MCF 10A (cell line): ENCODE data around the gene GAS7. TPM values are rescaled to one million over a fixed set of nuclear protein-coding genes. Genes with fewer than 3 reads are reported as not detected.

Source experiments
- BruUV-seq: library from RNA; stranded (reverse); fragments of 400-500 nt; replicated peaks from 2 replicates; lab custom pipeline; 2021; lab: Mats Ljungman, UMichigan
- CTCF ChIA-PET: fragments of 300-600 bp; sonication (Branson Sonifier 250); formaldehyde crosslinking; extraction: SDS; loops from one replicate; lab custom pipeline; 2021; ENCODE audit warnings: antibody characterized with exemption, inconsistent platforms; lab: Yijun Ruan, JAX
- POLR2A ChIA-PET: fragments of 300-600, 350-650 bp; sonication (Branson Sonifier 250); formaldehyde crosslinking; extraction: SDS; loops from one replicate; lab custom pipeline; 2020; ENCODE audit warnings: antibody characterized with exemption, inconsistent platforms; lab: Yijun Ruan, JAX
- DNase-seq: peaks from one replicate; pipeline ENCODE4 v3.0.0-alpha.2; 2018; ENCODE audit not compliant: unreplicated experiment
- H3K27ac Mint-ChIP-seq: one replicate; pipeline ENCODE4 v1.8.0; 2022; ENCODE audit warnings: mild to moderate bottlenecking, low read depth, mixed read lengths; ENCODE audit not compliant: unreplicated experiment
- H3K27me3 Mint-ChIP-seq: one replicate; pipeline ENCODE4 v1.8.0; 2022; ENCODE audit warnings: mixed read lengths; ENCODE audit not compliant: insufficient read depth, unreplicated experiment
- H3K36me3 Mint-ChIP-seq: one replicate; pipeline ENCODE4 v1.8.0; 2022; ENCODE audit warnings: mild to moderate bottlenecking, moderate library complexity, mixed read lengths; ENCODE audit not compliant: insufficient read depth, unreplicated experiment
- H3K4me1 Mint-ChIP-seq: one replicate; pipeline ENCODE4 v1.8.0; 2022; ENCODE audit warnings: mixed read lengths; ENCODE audit not compliant: insufficient read depth, unreplicated experiment
- H3K4me3 Mint-ChIP-seq: one replicate; pipeline ENCODE4 v1.8.0; 2022; ENCODE audit warnings: mild to moderate bottlenecking, moderate library complexity, mixed read lengths; ENCODE audit not compliant: unreplicated experiment
- H3K9me3 Mint-ChIP-seq: one replicate; pipeline ENCODE4 v1.8.0; 2022; ENCODE audit warnings: mixed read lengths; ENCODE audit not compliant: unreplicated experiment
- CTCF ChIP-seq: fragments of 200-600 bp; IDR thresholded peaks from one replicate; pipeline ENCODE4 v1.8.0; 2022; ENCODE audit warnings: antibody characterized with exemption, mild to moderate bottlenecking; ENCODE audit not compliant: unreplicated experiment
- intact Hi-C: fragments of 100-400 bp; cut with micrococcal nuclease; formaldehyde crosslinking; loops from 2 replicates; pipeline ENCODE4 v1.14.1; 2022
- total RNA-seq: library from RNA; stranded (reverse); gene quantifications from 2 replicates; pipeline ENCODE4 v1.2.3, GENCODE V29; 2022

The GAS7 gene
- total RNA-seq, 1 experiment from 2014 or later: not detected

DNA sequence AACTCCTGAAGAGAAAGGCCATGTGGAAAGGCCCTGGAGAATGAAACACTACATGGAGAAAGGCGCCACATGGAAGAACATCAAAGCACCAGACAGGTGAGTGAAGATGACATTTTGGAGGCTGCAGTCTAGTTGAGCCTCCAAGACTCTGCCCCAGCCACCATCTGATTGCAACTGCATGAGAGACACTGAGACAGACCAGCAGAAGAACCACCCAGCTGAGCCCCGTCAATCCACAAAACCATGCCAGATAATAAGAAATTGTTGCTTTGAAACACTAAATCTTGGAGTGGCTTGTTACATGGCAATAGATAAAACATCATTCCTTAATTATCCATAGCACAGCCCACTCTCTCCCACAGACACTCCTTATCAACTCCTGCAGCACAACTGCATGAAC, 4.8 kb downstream of the GAS7 start:
- Mint-ChIP-seq H3K4me1 (no peaks in the 10 kb centered on the region), H3K27ac (no peak overlapping the region), H3K36me3 (no peaks in the 10 kb centered on the region), H3K27me3 (no peaks in the 10 kb centered on the region), H3K9me3 (peaks cover 9% of the 10 kb centered on the region), H3K4me3 (no peak overlapping the region)
- BruUV-seq: no TSS peak
- intact Hi-C loops: no loop called here
- CTCF ChIA-PET: interaction anchor here (0.6 kb wide), 1 partner anchor 49 kb away, joined by 3 read pairs; no protein-coding TSS in a partner anchor
- no peak for DNase-seq
- POLR2A ChIA-PET: no interaction called here
- no peak for TF ChIP-seq CTCF

DNA sequence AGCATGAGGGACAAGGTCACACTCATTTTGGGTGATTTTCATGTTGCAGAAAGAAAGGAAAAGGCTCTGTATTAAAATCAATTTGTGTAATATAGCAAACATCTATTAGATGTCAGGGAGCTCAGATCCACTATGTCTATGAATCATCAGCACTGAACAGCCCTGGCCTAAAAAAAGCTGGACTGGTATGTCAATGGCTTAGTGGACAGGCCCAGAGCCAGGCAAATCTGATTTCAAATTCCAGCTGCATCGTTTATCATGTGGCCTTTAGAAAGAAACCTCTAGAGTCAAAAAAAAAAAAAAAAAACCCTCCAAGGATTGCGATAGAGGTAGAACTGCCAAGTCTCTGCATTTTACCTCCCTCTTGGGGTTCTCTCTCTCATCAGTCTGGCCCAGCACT, 5.4 kb downstream of the GAS7 start:
- Mint-ChIP-seq H3K4me1 (no peaks in the 10 kb centered on the region), H3K27ac (no peak overlapping the region), H3K4me3 (no peak overlapping the region), H3K9me3 (peaks cover 9% of the 10 kb centered on the region), H3K36me3 (no peaks in the 10 kb centered on the region), H3K27me3 (no peaks in the 10 kb centered on the region)
- no peak for TF ChIP-seq CTCF
- no TSS peak for BruUV-seq
- CTCF ChIA-PET: interaction anchor here (0.6 kb wide), 2 partner anchors 49 to 154 kb away, joined by 3 read pairs; no protein-coding TSS in a partner anchor
- POLR2A ChIA-PET: no interaction called here
- no peak for DNase-seq
- intact Hi-C loops: no loop called here

GRCh38 chr17:10192461-10192860, 5.9 kb downstream of the GAS7 start:
- POLR2A ChIA-PET: no interaction called here
- no peaks in the 10 kb centered on the region for H3K36me3 Mint-ChIP-seq
- no peak for DNase-seq
- no TSS peak for BruUV-seq
- H3K4me1 Mint-ChIP-seq: no peaks in the 10 kb centered on the region
- intact Hi-C loops: no loop called here
- H3K27me3 Mint-ChIP-seq: no peaks in the 10 kb centered on the region
- no peak for TF ChIP-seq CTCF
- H3K27ac Mint-ChIP-seq: no peak overlapping the region
- CTCF ChIA-PET: interaction anchor here (0.6 kb wide), 2 partner anchors 155 to 202 kb away, joined by 3 to 4 read pairs; no protein-coding TSS in a partner anchor
- no peak overlapping the region for H3K4me3 Mint-ChIP-seq
- peaks cover 9% of the 10 kb centered on the region for H3K9me3 Mint-ChIP-seq

DNA sequence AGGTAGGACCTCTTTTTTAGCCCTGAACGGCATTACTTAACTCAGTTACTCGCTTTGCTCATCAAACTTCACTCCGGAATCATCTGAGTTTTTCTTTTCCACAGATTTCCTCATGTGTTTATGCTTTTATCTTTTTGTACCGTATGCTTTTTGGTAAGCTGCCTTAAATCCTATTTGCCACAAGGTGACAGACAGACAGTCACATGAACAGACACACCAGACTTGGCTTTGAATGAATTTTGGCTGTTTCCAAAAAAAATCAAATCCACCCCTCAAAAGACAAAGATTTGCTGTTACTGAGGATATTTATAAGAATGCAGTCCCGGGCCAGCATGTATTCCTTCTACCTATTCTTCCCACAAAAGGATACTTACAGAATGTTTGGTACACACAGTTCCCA, 10.9 kb downstream of the GAS7 start:
- CTCF ChIA-PET: interaction anchor here (0.7 kb wide), 2 partner anchors 55 to 1681 kb away, joined by 3 read pairs; no protein-coding TSS in a partner anchor
- no peaks in the 10 kb centered on the region for H3K27me3 Mint-ChIP-seq

More for the DNA sequence above, 10.9 kb downstream of the GAS7 start:
- intact Hi-C loops: no loop called here
- Mint-ChIP-seq H3K27ac (no peak overlapping the region), H3K4me3 (no peak overlapping the region), H3K36me3 (no peaks in the 10 kb centered on the region), H3K9me3 (no peaks in the 10 kb centered on the region), H3K4me1 (no peaks in the 10 kb centered on the region)
- BruUV-seq: no TSS peak
- DNase-seq: no peak
- POLR2A ChIA-PET: no interaction called here
- TF ChIP-seq CTCF: no peak
